Measurements from ENCODE around the gene F8.
"Not testable (repeated sequence)": the region's sequence is repeated elsewhere in the genome, so short reads cannot be mapped to it uniquely, and the experiment has no call there.

The F8 gene

GRCh38 chrX:155028877-155029291 is 6.4 kb upstream of the F8 start:
- no peak for DNase-seq

GRCh38 chrX:155028129-155028528 is 5.6 kb upstream of the F8 start:
- no peak for DNase-seq

- DNase-seq: no peak
These were observed 5.1 kb upstream of the F8 start for GRCh38 chrX:155027509-155028066.

- DNase-seq: peak; percentile 97
These were observed 4.4 kb upstream of the F8 start, which contains the start of gene FUNDC2 for GRCh38 chrX:155026727-155027508. FUNDC2 (plus strand) TSS chrX:155026844; CDS start chrX:155026939, 95 bp downstream.

- no peak for DNase-seq
These were observed 3.9 kb upstream of the F8 start for GRCh38 chrX:155026420-155026726.

- no peak for DNase-seq
These were observed 1.6 kb upstream of the F8 start for GRCh38 chrX:155023907-155024833.

- no peak for DNase-seq
These were observed 1.9 kb downstream of the F8 start for GRCh38 chrX:155020591-155020990.

- DNase-seq: no peak
These were observed 12.5 kb downstream of the F8 start for GRCh38 chrX:155009994-155010472.

GRCh38 chrX:155008578-155008977 is 13.9 kb downstream of the F8 start:
- DNase-seq: not testable (repeated sequence)

- DNase-seq: not testable (repeated sequence)
These were observed 15.4 kb downstream of the F8 start for GRCh38 chrX:155006913-155007671.

GRCh38 chrX:155006379-155006778 is 16.1 kb downstream of the F8 start:
- not testable (repeated sequence) for DNase-seq

- DNase-seq: no peak
These were observed 17.3 kb downstream of the F8 start for GRCh38 chrX:155005190-155005589.

GRCh38 chrX:155001873-155002272 is 20.6 kb downstream of the F8 start:
- no peak for DNase-seq

GRCh38 chrX:155000841-155001240 is 21.7 kb downstream of the F8 start:
- DNase-seq: no peak

GRCh38 chrX:154998204-154998880 is 24.2 kb downstream of the F8 start:
- no peak for DNase-seq

GRCh38 chrX:154991476-154991875 is 31.0 kb downstream of the F8 start:
- no peak for DNase-seq

- no peak for DNase-seq
These were observed 31.5 kb downstream of the F8 start for GRCh38 chrX:154991039-154991438.

- no peak for DNase-seq
These were observed 32.0 kb downstream of the F8 start for GRCh38 chrX:154990496-154990895.

GRCh38 chrX:154988719-154989118 is 33.8 kb downstream of the F8 start:
- DNase-seq: no peak

- DNase-seq: no peak
These were observed 34.6 kb downstream of the F8 start for GRCh38 chrX:154987940-154988339.

- DNase-seq: no peak
These were observed 35.5 kb downstream of the F8 start for GRCh38 chrX:154986826-154987575.

- DNase-seq: no peak
These were observed 41.5 kb downstream of the F8 start for GRCh38 chrX:154981116-154981411.

Data from activated effector memory CD4-positive, alpha-beta T cell treated with anti-CD3 and anti-CD28 coated beads, Interleukin-2, amount 50 U/mL, for 16 hours (primary cell).